GM12801 (cell line): ENCODE results near the gene NKD1.

ENCODE experiments used
- CTCF ChIP-seq: IDR thresholded peaks from one replicate; pipeline ENCODE4 v1.5.1; 2011; ENCODE audit warnings: control low read depth; ENCODE audit not compliant: insufficient read length; ENCODE audit errors: extremely low read depth

NKD1 gene

GRCh38 chr16:50678531-50678930, 130.3 kb downstream of the NKD1 start:
- TF ChIP-seq CTCF = no peak

GRCh38 chr16:50679266-50679665, 131.1 kb downstream of the NKD1 start:
- no peak for TF ChIP-seq CTCF

GRCh38 chr16:50679676-50680555, 131.7 kb downstream of the NKD1 start:
- TF ChIP-seq CTCF = no peak

GRCh38 chr16:50680556-50680893, 132.3 kb downstream of the NKD1 start:
- no peak for TF ChIP-seq CTCF

- TF ChIP-seq CTCF = no peak
Observed at GRCh38 chr16:50681021-50681885, 133.1 kb downstream of the NKD1 start, which contains the start of gene SNX20. TSS of gene SNX20 (minus strand) at chr16:50681312. CDS start at chr16:50677526, 3,786 bp downstream.

GRCh38 chr16:50683689-50684374, 135.6 kb downstream of the NKD1 start:
- TF ChIP-seq CTCF = no peak
